ENCODE data around the gene LRRFIP2.
"Not testable (repeated sequence)": the region's sequence is repeated elsewhere in the genome, so short reads cannot be mapped to it uniquely, and the experiment has no call there.

The LRRFIP2 gene

GRCh38 chr3:37218206-37218605 is 43.8 kb upstream of the LRRFIP2 start:
- TF ChIP-seq CTCF (IDR thresholded peaks at IDR 0.05), result no peak
- Histone ChIP-seq H3K36me3 (no peaks in the 10 kb centered on the region), H3K27me3 (no peaks in the 10 kb centered on the region), H3K4me3 (no peak overlapping the region), H3K9me3 (no peaks in the 10 kb centered on the region), H3K4me1 (no peaks in the 10 kb centered on the region), H3K27ac (no peak overlapping the region)
- intact Hi-C loops (cut with DNase I; ENCODE audit: low total_unique reads), result no loop called here
- DNase-seq, result no peak

- intact Hi-C loops (cut with DNase I; ENCODE audit: low total_unique reads), result no loop called here
- Histone ChIP-seq H3K4me3 (no peak overlapping the region), H3K27ac (no peak overlapping the region), H3K36me3 (no peaks in the 10 kb centered on the region), H3K9me3 (no peaks in the 10 kb centered on the region), H3K27me3 (no peaks in the 10 kb centered on the region), H3K4me1 (no peaks in the 10 kb centered on the region)
- no peak for TF ChIP-seq CTCF (IDR thresholded peaks at IDR 0.05)
- no peak for DNase-seq
Observed at GRCh38 chr3:37217098-37217849, 42.9 kb upstream of the LRRFIP2 start.

- DNase-seq, result no peak
- intact Hi-C loops (cut with DNase I; ENCODE audit: low total_unique reads), result no loop called here
- Histone ChIP-seq H3K27ac (no peak overlapping the region), H3K27me3 (no peaks in the 10 kb centered on the region), H3K9me3 (no peaks in the 10 kb centered on the region), H3K4me3 (no peak overlapping the region), H3K36me3 (no peaks in the 10 kb centered on the region), H3K4me1 (no peaks in the 10 kb centered on the region)
- no peak for TF ChIP-seq CTCF (IDR thresholded peaks at IDR 0.05)
Observed at GRCh38 chr3:37216597-37217097, 42.3 kb upstream of the LRRFIP2 start.

- Histone ChIP-seq H3K4me3 (no peak overlapping the region), H3K9me3 (no peaks in the 10 kb centered on the region), H3K27ac (no peak overlapping the region), H3K27me3 (no peaks in the 10 kb centered on the region), H3K36me3 (peaks cover 0 to 4% (median 0%) of the 10 kb centered on the region in 3 donors), H3K4me1 (peaks cover 0 to 10% (median 2%) of the 10 kb centered on the region in 4 donors)
- DNase-seq, result no peak
- TF ChIP-seq CTCF (IDR thresholded peaks at IDR 0.05), result no peak
- intact Hi-C loops (cut with DNase I; ENCODE audit: low total_unique reads), result no loop called here
Observed at GRCh38 chr3:37214076-37214475, 39.7 kb upstream of the LRRFIP2 start.

- Histone ChIP-seq H3K27ac (no peak overlapping the region), H3K27me3 (no peaks in the 10 kb centered on the region), H3K4me3 (no peak overlapping the region), H3K4me1 (peaks cover 0 to 10% (median 2%) of the 10 kb centered on the region in 4 donors), H3K36me3 (peaks cover 6 to 33% (median 12%) of the 10 kb centered on the region in 3 donors), H3K9me3 (no peaks in the 10 kb centered on the region)
- intact Hi-C loops (cut with DNase I; ENCODE audit: low total_unique reads), result no loop called here
- no peak for TF ChIP-seq CTCF (IDR thresholded peaks at IDR 0.05)
- DNase-seq, result no peak
Observed at GRCh38 chr3:37210230-37210629, 35.8 kb upstream of the LRRFIP2 start.

- H3K27ac ChIP-seq; H3K4me3 ChIP-seq; intact Hi-C loops (cut with DNase I; ENCODE audit: low total_unique reads); H3K27me3 ChIP-seq; H3K4me1 ChIP-seq; H3K9me3 ChIP-seq; DNase-seq: not testable (repeated sequence)
- peaks cover 6 to 33% (median 12%) of the 10 kb centered on the region in 3 donors for H3K36me3 ChIP-seq
Observed at GRCh38 chr3:37208576-37208975, 34.2 kb upstream of the LRRFIP2 start.

- H3K27ac ChIP-seq; H3K9me3 ChIP-seq; H3K4me1 ChIP-seq; intact Hi-C loops (cut with DNase I; ENCODE audit: low total_unique reads); H3K27me3 ChIP-seq; DNase-seq; H3K4me3 ChIP-seq: not testable (repeated sequence)
- H3K36me3 ChIP-seq, result peaks cover 6 to 33% (median 12%) of the 10 kb centered on the region in 3 donors
Observed at GRCh38 chr3:37208008-37208407, 33.6 kb upstream of the LRRFIP2 start.

- H3K27me3 ChIP-seq; DNase-seq; H3K4me3 ChIP-seq; intact Hi-C loops (cut with DNase I; ENCODE audit: low total_unique reads); H3K27ac ChIP-seq; H3K9me3 ChIP-seq: not testable (repeated sequence)
- H3K4me1 ChIP-seq, result peaks cover 0 to 23% (median 7%) of the 10 kb centered on the region in 4 donors
- peaks cover 6 to 33% (median 12%) of the 10 kb centered on the region in 3 donors for H3K36me3 ChIP-seq
Observed at GRCh38 chr3:37206041-37206440, 31.7 kb upstream of the LRRFIP2 start.

Measured in tibial artery (tissue), 4 donors.